ENCODE results near the gene GAS1.

Gene GAS1

DNA sequence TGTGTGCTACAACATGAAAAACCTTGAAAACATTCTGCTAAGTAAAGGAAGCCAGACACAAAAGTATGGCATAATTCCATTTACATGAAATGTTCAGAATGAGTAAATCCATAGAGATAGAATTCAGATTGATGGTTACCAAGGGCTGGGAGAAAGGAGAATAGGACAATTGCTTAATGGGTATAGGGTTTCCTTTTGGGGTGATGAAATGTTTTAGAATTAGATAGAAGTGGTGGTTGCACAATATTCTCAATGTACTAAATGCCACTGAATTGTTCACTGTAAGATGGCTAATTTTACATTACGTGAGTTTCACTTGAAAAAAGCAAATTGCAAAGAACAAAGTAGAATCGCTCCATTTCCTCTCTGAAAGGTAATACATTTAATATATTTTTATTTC lies 43.0 kb upstream of the GAS1 start:
- no CpG with 5 or more reads among the region's 2 CpGs for WGBS, 2 donors (ENCODE audit: extremely low coverage in 2 of 2, insufficient read length in 2 of 2, insufficient replicate concordance in 1 of 2)
- Histone ChIP-seq H3K9ac (ENCODE audit: low read depth, low read length, poor library complexity) (no peak overlapping the region), H3K4me3 (ENCODE audit: low read length in 2 of 2) (no peak overlapping the region), H3K36me3 (replicated peaks in 1 of 2; ENCODE audit: control insufficient read depth in 2 of 2, insufficient read depth in 2 of 2, low read length in 2 of 2) (no peaks in the 10 kb centered on the region), H2BK12ac (ENCODE audit: low read length) (no peak overlapping the region), H2AFZ (ENCODE audit: low read length) (no peak overlapping the region), H3K27ac (replicated peaks; ENCODE audit: low read length) (no peak overlapping the region), H3K4me2 (ENCODE audit: insufficient read depth, low read length, poor library complexity, severe bottlenecking) (no peak overlapping the region), H4K8ac (ENCODE audit: low read depth, low read length) (no peak overlapping the region), H2BK15ac (ENCODE audit: low read length) (no peak overlapping the region), H2BK120ac (ENCODE audit: low read depth, low read length) (no peak overlapping the region), H3K23ac (ENCODE audit: low read depth, low read length, poor library complexity) (no peak overlapping the region), H4K91ac (ENCODE audit: low read depth, low read length, poor library complexity) (no peak overlapping the region), H3K4ac (ENCODE audit: low read length) (no peak overlapping the region), H3K27me3 (ENCODE audit: control insufficient read depth in 3 of 3, insufficient read depth in 3 of 3, low read depth in 1 of 3, low read length in 3 of 3) (no peaks in the 10 kb centered on the region), H2BK5ac (ENCODE audit: low read length) (no peak overlapping the region), H3K14ac (ENCODE audit: low read length) (no peak overlapping the region), H3K18ac (ENCODE audit: low read length) (no peak overlapping the region), H3K4me1 (ENCODE audit: control insufficient read depth in 2 of 2, insufficient read depth in 1 of 2, low read depth in 1 of 2, low read length in 2 of 2) (no peaks in the 10 kb centered on the region), H3K9me3 (replicated peaks in 1 of 2; ENCODE audit: control insufficient read depth in 2 of 2, insufficient read depth in 1 of 2, low read depth in 1 of 2, low read length in 2 of 2) (no peaks in the 10 kb centered on the region), H2AK5ac (ENCODE audit: low read depth, low read length) (no peak overlapping the region), H3K79me1 (ENCODE audit: low read depth, low read length) (no peaks in the 10 kb centered on the region)
- no peak for DNase-seq (ENCODE audit: low spot score)

DNA sequence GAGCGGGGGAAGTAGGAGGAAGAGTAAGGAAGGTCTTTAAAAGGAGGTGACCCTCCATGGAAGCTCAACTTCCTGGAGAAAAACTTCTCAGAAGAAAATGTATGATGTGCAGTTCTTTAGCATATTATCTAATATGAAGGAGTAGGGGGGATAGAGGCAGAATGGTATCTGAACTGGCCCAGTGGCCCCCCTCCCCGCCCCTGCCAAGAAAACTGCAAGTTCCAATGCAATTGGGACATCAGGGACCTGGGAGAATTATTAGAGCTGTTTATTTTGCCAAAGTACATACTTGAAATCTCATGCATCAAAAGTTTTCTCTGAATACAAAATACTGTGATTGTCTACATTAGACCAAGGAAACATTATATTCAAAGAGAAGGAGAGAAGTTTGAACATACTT lies 40.6 kb upstream of the GAS1 start:
- Histone ChIP-seq H4K8ac (ENCODE audit: low read depth, low read length) (no peak overlapping the region), H3K9ac (ENCODE audit: low read depth, low read length, poor library complexity) (no peak overlapping the region), H2AFZ (ENCODE audit: low read length) (no peak overlapping the region), H2AK5ac (ENCODE audit: low read depth, low read length) (no peak overlapping the region), H3K4me2 (ENCODE audit: insufficient read depth, low read length, poor library complexity, severe bottlenecking) (no peak overlapping the region), H3K4ac (ENCODE audit: low read length) (no peak overlapping the region), H3K4me3 (ENCODE audit: low read length in 2 of 2) (no peak overlapping the region), H3K18ac (ENCODE audit: low read length) (no peak overlapping the region), H2BK5ac (ENCODE audit: low read length) (no peak overlapping the region), H4K91ac (ENCODE audit: low read depth, low read length, poor library complexity) (no peak overlapping the region), H3K27ac (replicated peaks; ENCODE audit: low read length) (no peak overlapping the region), H2BK12ac (ENCODE audit: low read length) (no peak overlapping the region), H3K4me1 (ENCODE audit: control insufficient read depth in 2 of 2, insufficient read depth in 1 of 2, low read depth in 1 of 2, low read length in 2 of 2) (peaks cover 0 to 2% of the 10 kb centered on the region in 2 donors), H2BK120ac (ENCODE audit: low read depth, low read length) (no peak overlapping the region), H3K14ac (ENCODE audit: low read length) (no peak overlapping the region), H3K9me3 (replicated peaks in 1 of 2; ENCODE audit: control insufficient read depth in 2 of 2, insufficient read depth in 1 of 2, low read depth in 1 of 2, low read length in 2 of 2) (no peaks in the 10 kb centered on the region), H3K27me3 (ENCODE audit: control insufficient read depth in 3 of 3, insufficient read depth in 3 of 3, low read depth in 1 of 3, low read length in 3 of 3) (peaks cover 0 to 6% (median 0%) of the 10 kb centered on the region in 3 experiments), H2BK15ac (ENCODE audit: low read length) (no peak overlapping the region), H3K36me3 (replicated peaks in 1 of 2; ENCODE audit: control insufficient read depth in 2 of 2, insufficient read depth in 2 of 2, low read length in 2 of 2) (no peaks in the 10 kb centered on the region), H3K23ac (ENCODE audit: low read depth, low read length, poor library complexity) (no peak overlapping the region), H3K79me1 (ENCODE audit: low read depth, low read length) (no peaks in the 10 kb centered on the region)
- WGBS, 2 donors (ENCODE audit: extremely low coverage in 2 of 2, insufficient read length in 2 of 2, insufficient replicate concordance in 1 of 2), result no CpG with 5 or more reads among the region's 2 CpGs
- DNase-seq (ENCODE audit: low spot score), result no peak

GRCh38 chr9:86985132-86985647 lies 37.9 kb upstream of the GAS1 start:
- Histone ChIP-seq H3K79me1 (ENCODE audit: low read depth, low read length) (no peaks in the 10 kb centered on the region), H3K9me3 (replicated peaks in 1 of 2; ENCODE audit: control insufficient read depth in 2 of 2, insufficient read depth in 1 of 2, low read depth in 1 of 2, low read length in 2 of 2) (no peaks in the 10 kb centered on the region), H3K18ac (ENCODE audit: low read length) (no peak overlapping the region), H4K91ac (ENCODE audit: low read depth, low read length, poor library complexity) (no peak overlapping the region), H3K27me3 (ENCODE audit: control insufficient read depth in 3 of 3, insufficient read depth in 3 of 3, low read depth in 1 of 3, low read length in 3 of 3) (peaks cover 0 to 6% (median 0%) of the 10 kb centered on the region in 3 experiments), H3K4me2 (ENCODE audit: insufficient read depth, low read length, poor library complexity, severe bottlenecking) (no peak overlapping the region), H2AFZ (ENCODE audit: low read length) (no peak overlapping the region), H3K4me3 (ENCODE audit: low read length in 2 of 2) (no peak overlapping the region), H2BK15ac (ENCODE audit: low read length) (no peak overlapping the region), H2BK12ac (ENCODE audit: low read length) (no peak overlapping the region), H3K14ac (ENCODE audit: low read length) (no peak overlapping the region), H3K36me3 (replicated peaks in 1 of 2; ENCODE audit: control insufficient read depth in 2 of 2, insufficient read depth in 2 of 2, low read length in 2 of 2) (no peaks in the 10 kb centered on the region), H3K23ac (ENCODE audit: low read depth, low read length, poor library complexity) (no peak overlapping the region), H4K8ac (ENCODE audit: low read depth, low read length) (no peak overlapping the region), H2BK120ac (ENCODE audit: low read depth, low read length) (no peak overlapping the region), H3K9ac (ENCODE audit: low read depth, low read length, poor library complexity) (no peak overlapping the region), H3K27ac (replicated peaks; ENCODE audit: low read length) (no peak overlapping the region), H2AK5ac (ENCODE audit: low read depth, low read length) (no peak overlapping the region), H3K4ac (ENCODE audit: low read length) (no peak overlapping the region), H2BK5ac (ENCODE audit: low read length) (no peak overlapping the region), H3K4me1 (ENCODE audit: control insufficient read depth in 2 of 2, insufficient read depth in 1 of 2, low read depth in 1 of 2, low read length in 2 of 2) (peaks cover 0 to 2% of the 10 kb centered on the region in 2 donors)
- WGBS, 2 donors (ENCODE audit: extremely low coverage in 2 of 2, insufficient read length in 2 of 2, insufficient replicate concordance in 1 of 2), result no CpG with 5 or more reads among the region's 2 CpGs
- DNase-seq (ENCODE audit: low spot score), result no peak

DNA sequence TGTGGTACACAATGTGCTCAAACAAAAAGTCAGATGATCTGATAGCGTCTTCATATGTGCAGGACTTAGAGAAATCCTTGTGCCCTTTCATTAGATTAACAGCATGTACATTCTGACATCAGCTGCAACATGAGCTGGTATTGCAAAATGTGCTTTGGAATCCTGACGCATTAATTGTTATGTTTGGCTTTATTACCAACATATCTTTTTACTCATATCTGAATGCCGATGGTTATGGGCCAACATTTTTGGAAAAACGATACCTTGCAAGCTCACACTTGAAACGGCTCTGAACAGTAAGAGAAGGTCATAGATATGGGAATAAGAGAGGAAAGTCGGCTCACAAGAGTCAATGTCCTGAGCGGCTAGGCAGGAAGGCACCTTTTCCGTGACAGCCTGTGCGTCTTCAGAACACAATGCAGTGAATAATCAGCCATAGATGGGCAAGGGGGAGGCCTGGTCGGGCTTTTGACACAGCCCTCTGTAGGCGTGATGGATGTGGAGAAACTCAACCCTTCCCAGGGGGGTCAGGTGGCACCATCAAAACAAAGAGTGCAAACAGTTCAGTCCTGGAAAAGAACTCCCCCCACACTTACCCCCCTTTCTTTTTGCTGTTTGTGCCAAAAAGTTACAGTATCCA lies 36.4 kb upstream of the GAS1 start:
- Histone ChIP-seq H3K4me1 (ENCODE audit: control insufficient read depth in 2 of 2, insufficient read depth in 1 of 2, low read depth in 1 of 2, low read length in 2 of 2) (peaks cover 0 to 2% of the 10 kb centered on the region in 2 donors), H2BK15ac (ENCODE audit: low read length) (no peak overlapping the region), H3K4me2 (ENCODE audit: insufficient read depth, low read length, poor library complexity, severe bottlenecking) (no peak overlapping the region), H3K9ac (ENCODE audit: low read depth, low read length, poor library complexity) (no peak overlapping the region), H3K9me3 (replicated peaks in 1 of 2; ENCODE audit: control insufficient read depth in 2 of 2, insufficient read depth in 1 of 2, low read depth in 1 of 2, low read length in 2 of 2) (no peaks in the 10 kb centered on the region), H3K79me1 (ENCODE audit: low read depth, low read length) (no peaks in the 10 kb centered on the region), H2BK120ac (ENCODE audit: low read depth, low read length) (no peak overlapping the region), H3K4me3 (ENCODE audit: low read length in 2 of 2) (no peak overlapping the region), H4K8ac (ENCODE audit: low read depth, low read length) (no peak overlapping the region), H3K4ac (ENCODE audit: low read length) (no peak overlapping the region), H3K18ac (ENCODE audit: low read length) (no peak overlapping the region), H3K14ac (ENCODE audit: low read length) (no peak overlapping the region), H3K23ac (ENCODE audit: low read depth, low read length, poor library complexity) (no peak overlapping the region), H3K36me3 (replicated peaks in 1 of 2; ENCODE audit: control insufficient read depth in 2 of 2, insufficient read depth in 2 of 2, low read length in 2 of 2) (no peaks in the 10 kb centered on the region), H2AFZ (ENCODE audit: low read length) (no peak overlapping the region), H2AK5ac (ENCODE audit: low read depth, low read length) (no peak overlapping the region), H3K27me3 (ENCODE audit: control insufficient read depth in 3 of 3, insufficient read depth in 3 of 3, low read depth in 1 of 3, low read length in 3 of 3) (peaks cover 0 to 6% (median 0%) of the 10 kb centered on the region in 3 experiments), H3K27ac (replicated peaks; ENCODE audit: low read length) (no peak overlapping the region), H2BK5ac (ENCODE audit: low read length) (no peak overlapping the region), H4K91ac (ENCODE audit: low read depth, low read length, poor library complexity) (no peak overlapping the region), H2BK12ac (ENCODE audit: low read length) (no peak overlapping the region)
- no peak for DNase-seq (ENCODE audit: low spot score)
- WGBS, 2 donors (ENCODE audit: extremely low coverage in 2 of 2, insufficient read length in 2 of 2, insufficient replicate concordance in 1 of 2), result no CpG with 5 or more reads among the region's 11 CpGs
